Limb (tissue), 2 donors: ENCODE measurements around the gene ASCL1.

Experiments used
- DNase-seq, 2 donors: peaks; one replicate each; pipeline ENCODE4 v3.0.0-alpha.2; 2016; ENCODE audit errors: extremely low spot score in 2 of 2

ASCL1 gene

DNA sequence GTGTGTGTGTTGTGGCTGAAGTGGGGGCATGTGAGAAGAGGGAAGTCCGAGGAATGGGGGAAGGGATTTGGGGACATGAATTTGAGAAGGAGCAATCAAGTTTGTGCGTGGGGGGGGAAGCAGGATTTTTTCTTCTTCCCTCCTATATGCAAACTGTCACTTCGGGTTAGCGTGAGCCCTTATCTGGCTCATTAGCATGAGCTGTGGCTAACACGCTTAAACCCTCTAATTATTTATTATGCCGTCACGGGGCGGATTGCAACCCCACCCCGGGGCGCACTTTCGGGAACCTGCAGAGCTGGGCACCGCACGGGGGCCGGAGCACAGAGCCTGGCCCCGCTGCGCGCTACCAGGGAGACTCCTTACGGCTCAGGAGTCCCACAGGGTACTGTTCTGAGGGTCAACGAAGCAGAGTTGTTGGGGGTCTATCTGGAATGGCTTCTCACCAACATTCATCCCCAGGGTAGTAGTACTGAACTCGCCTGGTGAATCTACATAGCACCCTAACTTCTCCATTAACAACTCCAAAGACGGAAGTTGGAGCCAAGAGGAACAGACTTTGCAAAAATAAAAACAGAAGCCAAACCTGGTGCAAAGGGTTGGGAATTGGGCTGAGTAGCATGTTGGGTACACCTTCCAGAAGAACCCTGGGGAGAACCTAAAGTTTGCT is 6.4 kb upstream of the ASCL1 start:
- peak in 1 of 2 donors; percentile 22 for DNase-seq

DNA sequence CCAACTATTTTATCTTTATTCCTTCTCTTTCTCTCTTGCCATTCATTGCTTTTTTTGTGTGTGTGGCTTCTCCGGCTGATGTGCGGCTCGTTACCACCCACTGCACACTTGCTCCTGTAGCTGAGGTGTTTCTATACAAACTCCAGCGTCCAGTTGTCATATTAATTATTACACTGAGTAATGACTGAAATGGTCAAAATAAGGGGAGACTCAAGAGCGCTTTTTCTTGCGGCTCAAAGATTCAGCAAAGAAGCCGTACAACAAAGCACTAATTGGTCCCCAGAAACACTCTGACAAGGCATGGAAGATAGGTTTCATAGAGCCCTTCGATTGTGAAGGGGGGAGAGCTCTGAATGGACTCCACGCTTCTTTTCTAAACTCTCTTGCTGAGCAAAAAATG is 5.6 kb upstream of the ASCL1 start:
- DNase-seq, result no peak

DNA sequence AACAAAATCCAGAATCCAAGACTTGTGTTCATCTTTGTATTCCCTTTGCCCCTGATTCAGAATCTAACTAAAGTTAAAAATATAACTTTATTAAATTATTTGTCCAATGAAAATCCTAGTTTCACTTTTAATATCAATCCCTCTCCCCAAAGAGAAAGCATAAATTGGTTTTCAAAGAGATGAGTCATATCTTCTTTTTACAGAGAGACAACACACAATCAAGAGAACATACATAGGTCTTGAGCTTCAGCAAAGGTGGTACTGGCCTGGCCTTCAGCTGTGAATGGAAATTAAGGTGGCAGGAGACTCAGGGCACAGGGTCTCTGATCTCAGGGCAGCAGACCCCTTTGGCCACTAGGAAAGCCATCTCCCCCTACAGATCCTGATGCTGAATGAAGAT is 4.3 kb upstream of the ASCL1 start:
- DNase-seq, result no peak

DNA sequence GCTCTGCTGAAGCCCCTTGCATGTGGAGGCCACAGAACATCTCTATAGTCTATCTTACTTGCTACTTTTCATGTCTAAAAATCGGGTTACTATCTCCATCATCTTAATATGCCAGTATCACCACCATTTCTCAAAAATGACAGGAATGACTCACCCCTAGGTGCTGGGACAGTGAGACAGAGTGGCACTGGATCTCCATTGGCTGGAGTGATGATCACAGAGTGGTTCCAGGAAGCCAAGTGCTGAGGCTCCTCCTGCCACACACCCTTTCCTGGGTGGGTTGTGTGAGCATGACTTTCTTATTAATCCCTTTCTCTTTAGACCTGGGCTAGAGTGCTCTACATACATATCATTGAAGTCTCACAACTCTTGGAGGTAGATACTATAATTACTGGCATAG is 3.3 kb upstream of the ASCL1 start:
- no peak for DNase-seq

DNA sequence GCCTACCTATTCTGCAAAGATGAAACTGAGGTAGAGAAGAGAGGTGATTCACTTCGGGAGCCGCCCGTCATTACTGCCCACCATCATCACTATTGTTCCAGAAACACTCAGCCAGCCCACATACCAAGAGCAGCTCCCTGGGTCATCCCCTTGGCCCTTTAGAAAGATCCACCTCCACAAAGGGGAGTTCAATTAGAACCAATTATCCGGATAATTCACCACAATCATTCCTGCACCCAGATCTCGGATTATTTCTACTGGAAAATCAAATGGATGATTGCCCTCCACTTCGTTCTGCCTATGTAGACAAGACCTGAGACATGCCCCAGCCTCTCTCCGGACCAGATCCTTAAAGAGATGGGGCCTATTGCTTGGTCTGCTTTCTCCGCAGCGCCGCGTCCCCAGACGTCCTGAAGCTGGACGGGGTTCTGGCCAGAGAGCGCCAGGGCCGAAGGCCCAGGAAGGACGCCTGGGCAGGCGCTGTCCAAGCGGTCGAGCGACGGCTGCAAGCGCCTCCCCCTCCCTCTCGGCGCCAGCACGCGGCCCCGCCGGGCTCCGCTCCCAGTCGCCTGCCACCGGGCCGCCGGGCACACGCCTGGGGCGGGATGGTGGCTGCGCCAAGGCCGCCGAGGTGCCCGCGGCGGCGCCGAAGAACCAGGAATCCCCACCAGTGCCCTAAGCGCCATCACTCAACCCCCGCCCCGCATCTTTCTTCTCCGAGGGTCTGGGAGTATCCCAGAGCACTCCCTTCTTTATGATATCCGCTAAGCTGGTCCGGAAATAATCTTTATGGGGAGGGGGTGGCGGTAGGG is 1.3 kb upstream of the ASCL1 start:
- DNase-seq, result peak in 1 of 2 donors; percentile 44

DNA sequence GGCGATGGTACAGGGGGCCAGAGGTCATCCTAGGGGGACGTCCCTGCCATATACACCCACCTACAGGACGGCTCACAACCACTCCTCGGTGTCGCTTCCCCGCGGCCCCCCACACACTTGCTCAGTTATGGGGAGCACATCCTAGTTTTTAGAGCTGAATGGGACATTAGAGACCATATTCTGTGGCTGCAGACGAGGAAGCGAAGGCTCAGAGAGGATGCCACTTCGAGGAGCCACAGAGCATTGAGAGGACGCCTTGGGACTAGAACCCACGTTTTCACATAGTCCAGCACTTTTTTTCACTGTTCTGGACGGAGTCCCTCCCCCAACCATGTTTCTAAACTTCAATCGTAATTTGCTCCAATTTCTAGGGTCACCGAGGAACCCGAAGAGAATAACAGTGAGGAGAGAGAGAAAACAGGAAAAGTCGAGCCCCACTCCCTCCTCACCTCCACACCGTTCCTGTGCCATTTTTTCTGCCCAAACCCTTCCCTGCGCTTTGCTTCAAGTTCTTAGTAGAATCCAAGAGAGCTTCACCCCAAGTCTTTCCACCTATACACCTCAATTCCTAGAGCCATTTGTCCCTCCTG is 641 bp upstream of the ASCL1 start:
- no peak for DNase-seq

DNA sequence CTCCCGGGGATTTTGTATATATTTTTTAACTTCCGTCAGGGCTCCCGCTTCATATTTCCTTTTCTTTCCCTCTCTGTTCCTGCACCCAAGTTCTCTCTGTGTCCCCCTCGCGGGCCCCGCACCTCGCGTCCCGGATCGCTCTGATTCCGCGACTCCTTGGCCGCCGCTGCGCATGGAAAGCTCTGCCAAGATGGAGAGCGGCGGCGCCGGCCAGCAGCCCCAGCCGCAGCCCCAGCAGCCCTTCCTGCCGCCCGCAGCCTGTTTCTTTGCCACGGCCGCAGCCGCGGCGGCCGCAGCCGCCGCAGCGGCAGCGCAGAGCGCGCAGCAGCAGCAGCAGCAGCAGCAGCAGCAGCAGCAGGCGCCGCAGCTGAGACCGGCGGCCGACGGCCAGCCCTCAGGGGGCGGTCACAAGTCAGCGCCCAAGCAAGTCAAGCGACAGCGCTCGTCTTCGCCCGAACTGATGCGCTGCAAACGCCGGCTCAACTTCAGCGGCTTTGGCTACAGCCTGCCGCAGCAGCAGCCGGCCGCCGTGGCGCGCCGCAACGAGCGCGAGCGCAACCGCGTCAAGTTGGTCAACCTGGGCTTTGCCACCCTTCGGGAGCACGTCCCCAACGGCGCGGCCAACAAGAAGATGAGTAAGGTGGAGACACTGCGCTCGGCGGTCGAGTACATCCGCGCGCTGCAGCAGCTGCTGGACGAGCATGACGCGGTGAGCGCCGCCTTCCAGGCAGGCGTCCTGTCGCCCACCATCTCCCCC is 777 bp downstream of the ASCL1 start:
- peak; percentile 32 to 71 for DNase-seq

DNA sequence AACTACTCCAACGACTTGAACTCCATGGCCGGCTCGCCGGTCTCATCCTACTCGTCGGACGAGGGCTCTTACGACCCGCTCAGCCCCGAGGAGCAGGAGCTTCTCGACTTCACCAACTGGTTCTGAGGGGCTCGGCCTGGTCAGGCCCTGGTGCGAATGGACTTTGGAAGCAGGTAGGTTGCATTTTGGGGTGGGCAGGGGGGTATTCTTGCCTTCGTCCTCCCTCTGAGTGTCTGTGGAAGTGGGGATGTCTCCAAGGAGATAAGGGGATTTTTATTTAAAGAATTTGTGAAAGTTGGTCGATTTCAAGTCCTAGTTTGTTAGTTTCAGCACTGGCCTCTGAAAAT is 1.3 kb downstream of the ASCL1 start:
- DNase-seq, result no peak

DNA sequence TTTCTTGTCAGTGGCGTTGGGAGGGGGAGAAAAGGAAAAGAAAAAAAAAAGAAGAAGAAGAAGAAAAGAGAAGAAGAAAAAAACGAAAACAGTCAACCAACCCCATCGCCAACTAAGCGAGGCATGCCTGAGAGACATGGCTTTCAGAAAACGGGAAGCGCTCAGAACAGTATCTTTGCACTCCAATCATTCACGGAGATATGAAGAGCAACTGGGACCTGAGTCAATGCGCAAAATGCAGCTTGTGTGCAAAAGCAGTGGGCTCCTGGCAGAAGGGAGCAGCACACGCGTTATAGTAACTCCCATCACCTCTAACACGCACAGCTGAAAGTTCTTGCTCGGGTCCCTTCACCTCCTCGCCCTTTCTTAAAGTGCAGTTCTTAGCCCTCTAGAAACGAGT is 1.9 kb downstream of the ASCL1 start:
- no peak for DNase-seq

DNA sequence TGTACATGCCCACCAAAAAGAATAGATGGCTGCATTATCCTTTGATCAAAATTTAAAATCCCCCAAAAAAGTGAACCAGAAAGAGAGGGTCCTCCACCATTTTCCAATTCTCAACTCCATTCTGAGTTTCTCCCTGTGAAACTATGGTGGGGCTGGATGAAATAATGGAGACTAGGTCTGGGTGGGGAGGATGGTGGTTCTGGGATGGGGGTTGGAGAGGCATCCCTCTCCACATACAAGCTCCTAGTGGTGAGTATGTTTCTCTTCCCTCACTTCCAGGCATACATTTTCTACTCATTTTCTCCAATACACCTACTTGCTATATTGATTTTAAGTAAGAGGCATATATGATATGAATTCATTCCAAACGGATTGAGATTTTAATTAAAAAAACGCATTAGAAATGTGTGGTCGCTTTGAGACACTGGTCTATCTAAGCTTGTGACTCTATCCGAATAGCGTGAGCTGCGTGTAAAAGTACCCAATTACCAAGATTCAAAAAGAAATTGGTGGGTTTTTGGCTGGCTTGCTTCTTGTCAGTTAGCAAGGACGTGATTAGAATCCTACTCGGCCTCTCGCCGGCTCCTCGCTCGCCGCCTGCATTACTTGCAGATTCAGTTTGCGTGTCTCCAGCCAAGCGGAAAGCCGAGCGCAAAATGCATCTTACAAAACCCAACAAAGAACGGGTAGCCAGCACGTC is 3.4 kb downstream of the ASCL1 start:
- DNase-seq, result peak in 1 of 2 donors; percentile 66

DNA sequence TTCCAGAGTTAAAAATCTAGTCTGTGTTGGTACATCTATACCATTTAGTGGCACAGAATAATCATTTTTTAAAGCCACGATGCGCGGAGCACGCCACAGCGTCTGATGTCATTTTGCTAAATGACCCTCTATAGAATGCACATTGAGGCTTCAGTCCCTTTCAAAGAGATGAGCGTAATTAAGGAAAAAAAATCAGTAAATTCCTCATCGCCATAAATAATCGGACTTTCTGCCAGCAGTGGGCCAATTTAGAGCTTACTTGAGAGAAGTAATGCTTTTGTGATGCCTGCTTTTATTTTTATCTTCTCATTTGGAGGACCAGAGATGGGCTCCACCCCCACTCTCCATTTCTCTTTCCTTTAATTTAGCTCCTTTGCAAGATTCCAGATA is 4.0 kb downstream of the ASCL1 start:
- no peak for DNase-seq

DNA sequence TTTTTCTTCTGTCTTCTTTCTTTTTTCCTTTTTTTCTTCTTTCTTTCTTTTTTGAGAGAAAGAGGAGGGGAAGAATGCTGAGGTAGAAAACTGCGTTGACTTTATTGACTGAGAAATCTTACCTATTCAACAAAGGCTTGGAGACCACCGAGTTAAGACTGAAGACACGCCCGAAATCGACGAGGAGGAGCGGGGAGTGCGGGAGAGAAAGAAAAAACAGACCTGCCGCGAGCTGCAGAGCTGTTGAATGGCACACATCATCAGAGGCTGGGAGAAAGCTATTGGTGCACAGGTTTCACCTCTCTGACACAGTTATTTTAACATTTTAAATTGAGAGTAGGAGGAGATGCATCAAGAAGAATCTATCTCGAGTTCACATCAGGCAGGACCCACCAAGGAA is 5.1 kb downstream of the ASCL1 start:
- DNase-seq, result no peak

DNA sequence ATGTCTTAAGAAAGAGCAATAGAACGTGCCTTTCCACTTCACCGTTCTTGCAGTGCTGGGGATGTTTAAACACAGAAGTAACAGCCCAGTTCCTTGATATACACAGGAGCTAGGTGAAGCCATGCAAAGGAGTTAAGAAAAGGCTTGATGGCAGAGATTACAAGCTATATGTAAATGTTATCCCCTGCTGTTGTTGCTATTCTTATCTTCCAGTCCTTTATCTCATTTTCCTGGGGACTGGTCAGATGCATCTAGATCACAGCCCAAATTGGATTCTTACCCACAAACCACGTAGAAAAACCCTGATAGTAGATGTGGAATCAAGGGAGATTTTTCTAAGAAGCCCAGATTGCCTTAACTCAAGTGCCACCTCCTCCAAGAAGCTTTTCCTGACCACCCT is 5.5 kb downstream of the ASCL1 start:
- no peak for DNase-seq

DNA sequence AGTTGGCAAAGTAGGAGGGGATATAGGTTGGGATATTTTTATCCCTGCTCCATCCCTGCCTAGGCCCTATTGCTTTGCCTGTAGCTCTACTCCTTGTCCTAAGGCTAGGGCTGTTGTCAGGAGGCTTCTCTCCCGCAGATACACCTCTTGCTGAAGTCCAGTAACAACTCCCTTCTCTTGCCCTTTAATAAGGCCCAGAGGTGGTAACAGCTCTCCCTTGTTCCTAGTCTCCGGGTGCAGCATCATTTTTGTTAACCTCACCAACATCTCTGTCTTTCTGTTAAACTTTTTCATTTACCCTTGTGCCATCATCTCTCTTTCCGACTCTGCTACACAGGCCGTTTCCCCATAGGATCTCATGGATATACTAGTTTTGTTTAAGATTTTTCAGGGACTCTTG is 6.3 kb downstream of the ASCL1 start:
- no peak for DNase-seq

DNA sequence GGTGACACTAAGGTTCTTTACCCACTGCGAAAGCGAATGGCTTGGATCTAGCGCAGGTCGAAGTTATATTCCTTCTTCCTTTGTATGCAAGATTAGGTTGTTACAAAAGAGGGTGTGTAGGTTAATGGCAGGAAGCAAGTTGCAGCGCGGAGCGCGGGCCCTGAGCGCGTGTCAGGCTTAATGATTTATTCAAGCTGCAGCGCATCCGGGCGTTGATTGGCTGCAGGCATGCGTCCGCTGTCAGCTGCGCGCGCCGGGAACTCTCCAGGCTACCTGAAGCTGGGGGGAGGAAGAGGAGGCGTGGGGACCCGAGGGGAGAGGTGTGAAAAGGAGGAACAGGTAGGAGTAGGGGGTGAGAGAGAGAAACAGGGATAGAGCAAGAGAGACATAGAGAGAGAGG is 7.4 kb downstream of the ASCL1 start:
- DNase-seq, result peak in 1 of 2 donors; percentile 60

DNA sequence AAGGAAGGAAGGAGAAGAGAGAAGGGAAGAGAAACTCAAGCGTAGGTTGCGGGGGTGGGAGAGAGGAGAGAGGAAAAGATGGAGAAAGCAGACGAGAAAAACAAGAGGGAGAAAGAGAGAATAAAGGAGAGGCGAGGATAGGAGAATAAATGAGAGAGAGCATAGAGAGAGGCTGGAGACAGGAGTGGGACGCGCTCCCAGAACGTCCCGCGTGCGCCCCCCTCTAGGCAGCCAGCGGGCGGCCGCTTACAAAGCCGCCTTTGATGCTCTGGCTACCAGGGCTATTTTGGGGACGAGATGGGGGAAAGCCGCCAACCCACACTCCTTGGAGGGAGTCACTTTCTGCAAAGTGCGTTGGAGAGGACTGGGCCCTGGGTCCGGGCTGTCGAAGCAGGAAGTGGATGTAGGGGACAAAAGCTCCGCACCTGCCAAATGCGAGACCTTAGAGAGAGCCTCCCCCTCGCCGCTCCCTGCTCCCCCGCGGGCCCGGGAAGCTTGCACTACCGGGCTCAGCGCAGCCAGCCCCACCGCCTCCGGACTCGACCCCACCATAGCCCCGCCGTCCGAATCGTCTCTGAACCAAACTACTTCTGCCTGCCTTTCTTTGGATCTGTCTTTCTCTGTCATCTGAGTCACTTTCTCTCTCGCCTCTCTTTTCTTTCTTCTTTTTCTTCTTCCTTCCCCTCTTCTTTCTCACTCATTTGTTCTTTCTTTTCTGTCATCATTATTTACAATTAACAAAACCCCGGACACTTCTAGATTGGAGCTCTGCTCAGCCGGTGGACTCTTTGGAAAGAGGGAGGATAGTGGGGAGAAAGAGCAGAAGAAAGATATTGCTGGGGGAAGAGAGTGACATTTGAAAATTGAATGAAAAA is 8.0 kb downstream of the ASCL1 start:
- DNase-seq, result peak in 1 of 2 donors; percentile 51

DNA sequence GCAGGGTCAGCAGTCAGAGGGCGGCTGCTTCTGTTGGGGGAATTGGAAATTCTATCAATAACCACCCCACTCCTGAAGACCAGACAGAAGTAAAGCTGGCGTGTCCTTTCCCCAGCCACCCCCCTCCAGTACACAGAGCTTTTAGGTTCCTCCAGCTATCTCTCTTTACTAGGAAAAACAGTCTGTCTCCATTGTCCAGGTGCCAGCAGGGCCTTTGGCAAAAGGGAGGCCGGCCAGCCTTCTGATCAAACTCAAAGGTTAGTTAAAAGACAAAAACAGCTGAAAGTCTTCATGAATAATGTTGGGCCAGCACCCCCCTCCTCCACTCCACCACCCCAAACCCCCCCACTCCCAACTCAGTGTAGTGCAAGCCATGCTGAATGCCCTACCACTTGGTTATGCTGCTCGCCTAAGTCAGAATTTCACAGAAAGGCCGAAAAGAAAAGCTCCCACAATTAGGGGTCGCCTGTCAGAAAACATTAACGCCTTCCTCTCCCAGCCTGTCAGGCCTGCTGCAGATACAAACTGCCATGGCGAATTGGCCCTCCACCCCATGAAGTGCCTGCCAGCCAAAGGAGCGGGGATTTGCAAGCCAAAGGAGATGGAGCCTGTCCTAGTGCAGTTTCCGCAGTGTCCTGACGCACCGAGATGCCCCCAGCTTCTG is 8.9 kb downstream of the ASCL1 start:
- no peak for DNase-seq

DNA sequence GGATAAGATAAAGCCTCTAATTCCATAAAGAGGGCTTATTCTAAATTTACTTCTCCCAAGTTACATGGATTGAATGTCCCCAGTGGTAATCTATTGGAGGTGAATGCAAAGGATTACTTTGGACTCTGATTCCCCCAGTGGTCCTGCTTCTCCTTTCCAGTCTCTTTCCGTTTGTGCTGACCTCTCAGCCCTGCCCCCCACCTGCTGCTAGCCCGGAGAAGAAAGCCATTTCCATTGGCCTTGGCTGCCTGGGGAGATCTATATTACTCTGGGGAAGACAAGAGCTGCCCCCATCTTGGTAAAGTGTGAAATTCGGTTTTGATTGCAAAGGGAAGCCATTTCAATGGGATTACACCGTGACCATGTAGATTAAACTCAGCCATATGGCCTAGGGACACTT is 13.3 kb downstream of the ASCL1 start:
- DNase-seq, result no peak

DNA sequence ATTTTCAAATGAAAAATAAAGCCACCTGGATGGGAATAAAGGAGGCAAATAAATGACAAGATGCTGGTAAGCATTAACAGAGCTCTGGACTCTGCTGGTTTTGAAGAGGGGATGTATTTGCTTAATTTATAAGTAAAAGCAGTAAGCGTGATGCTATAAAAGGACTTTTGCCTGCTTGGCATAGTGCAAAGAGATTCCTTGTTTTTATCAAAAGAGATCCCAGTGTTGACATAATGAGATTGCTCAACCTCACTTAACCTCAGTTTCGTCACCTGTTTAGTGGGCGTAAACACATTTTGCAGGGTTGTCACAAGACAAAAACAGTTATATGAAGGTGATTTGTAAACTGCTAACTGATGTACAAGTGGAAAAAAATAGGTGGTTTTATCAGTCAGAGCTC is 13.8 kb downstream of the ASCL1 start:
- DNase-seq, result no peak

DNA sequence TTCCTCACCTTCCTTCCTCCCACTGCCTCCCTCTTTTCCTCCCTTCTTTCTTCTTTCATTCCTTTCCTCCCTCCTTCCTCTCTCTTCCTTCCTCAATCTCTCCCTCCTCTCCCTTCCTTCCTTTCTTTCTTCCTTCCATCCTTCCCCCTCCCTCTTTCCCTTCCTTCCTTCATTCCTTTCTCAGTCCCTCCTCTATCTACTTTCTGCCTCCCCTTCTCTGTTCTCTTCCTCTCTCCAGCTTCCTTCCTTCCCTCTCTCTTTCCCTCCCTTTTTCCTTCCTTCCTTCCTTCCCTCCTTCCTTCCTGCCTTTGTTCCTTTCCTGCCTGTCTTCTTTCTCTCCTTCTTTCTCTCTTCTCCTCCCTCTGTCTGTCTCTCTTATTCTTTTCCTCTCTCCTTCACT is 16.1 kb downstream of the ASCL1 start:
- no peak for DNase-seq
